Neutrophil (primary cell): ENCODE results near the gene FBXO10.

ENCODE experiments used
- H3K27ac ChIP-seq: fragments of 200-600 bp; sonication (generic); 2 replicates; pipeline ENCODE4 v1.5.1; 2016; ENCODE audit warnings: mild to moderate bottlenecking, moderate library complexity
- H3K27me3 ChIP-seq: fragments of 200-600 bp; sonication (generic); 2 replicates; pipeline ENCODE4 v1.6.0; 2016; ENCODE audit warnings: mild to moderate bottlenecking
- H3K36me3 ChIP-seq: fragments of 200-600 bp; sonication (generic); 2 replicates; pipeline ENCODE4 v1.5.1; 2017
- H3K4me1 ChIP-seq, 2 experiments: fragments of 200-600 bp in 1 of 2; sonication (generic) in 1 of 2; 1 replicate in 1 of 2; 2 replicates in 1 of 2; pipeline versions ENCODE4 v1.5.1 to v1.6.1; 2013 to 2016; ENCODE audit warnings: low read depth in 1 of 2, low read length in 1 of 2, mild to moderate bottlenecking in 1 of 2, moderate library complexity in 1 of 2; ENCODE audit not compliant: control insufficient read depth in 1 of 2, insufficient read depth in 1 of 2
- H3K4me3 ChIP-seq, 2 experiments: fragments of 200-600 bp in 1 of 2; sonication (generic) in 1 of 2; 1 replicate in 1 of 2; 2 replicates in 1 of 2; pipeline ENCODE4 v1.5.1; 2013 to 2016; ENCODE audit warnings: low read depth in 1 of 2, low read length in 1 of 2, mild to moderate bottlenecking in 1 of 2, moderate library complexity in 1 of 2
- H3K9me3 ChIP-seq: fragments of 200-600 bp; sonication (generic); 2 replicates; pipeline ENCODE4 v1.5.1; 2016
- CTCF ChIP-seq: fragments of 200-600 bp; sonication (generic); IDR thresholded peaks from 2 replicates; pipeline ENCODE4 v1.5.1; 2016; ENCODE audit warnings: antibody characterized with exemption

The FBXO10 gene

GRCh38 chr9:37559125-37559524, 17.1 kb downstream of the FBXO10 start:
- TF ChIP-seq CTCF: no peak
- Histone ChIP-seq H3K9me3 (no peaks in the 10 kb centered on the region), H3K27ac (no peak overlapping the region), H3K27me3 (no peaks in the 10 kb centered on the region), H3K4me1 (no peaks in the 10 kb centered on the region), H3K36me3 (no peaks in the 10 kb centered on the region), H3K4me3 (no peak overlapping the region)

GRCh38 chr9:37555786-37556185, 20.4 kb downstream of the FBXO10 start:
- no peaks in the 10 kb centered on the region for H3K9me3 ChIP-seq

GRCh38 chr9:37554318-37554717, 21.9 kb downstream of the FBXO10 start:
- H3K36me3 ChIP-seq: no peaks in the 10 kb centered on the region
- no peaks in the 10 kb centered on the region for H3K27me3 ChIP-seq
- TF ChIP-seq CTCF: no peak
- no peak overlapping the region for H3K27ac ChIP-seq
- no peaks in the 10 kb centered on the region for H3K4me1 ChIP-seq
- H3K9me3 ChIP-seq: no peaks in the 10 kb centered on the region
- no peak overlapping the region for H3K4me3 ChIP-seq

More at GRCh38 chr9:37555786-37556185, 20.4 kb downstream of the FBXO10 start:
- no peaks in the 10 kb centered on the region for H3K4me1 ChIP-seq
- no peaks in the 10 kb centered on the region for H3K27me3 ChIP-seq
- H3K36me3 ChIP-seq: no peaks in the 10 kb centered on the region
- TF ChIP-seq CTCF: no peak
- no peak overlapping the region for H3K4me3 ChIP-seq
- H3K27ac ChIP-seq: no peak overlapping the region

- Histone ChIP-seq H3K4me1 (no peaks in the 10 kb centered on the region), H3K27ac (no peak overlapping the region), H3K4me3 (no peak overlapping the region), H3K9me3 (no peaks in the 10 kb centered on the region), H3K36me3 (no peaks in the 10 kb centered on the region), H3K27me3 (no peaks in the 10 kb centered on the region)
- no peak for TF ChIP-seq CTCF
These were observed 24.3 kb downstream of the FBXO10 start for GRCh38 chr9:37551888-37552287.

GRCh38 chr9:37551468-37551867, 24.7 kb downstream of the FBXO10 start:
- Histone ChIP-seq H3K36me3 (no peaks in the 10 kb centered on the region), H3K9me3 (no peaks in the 10 kb centered on the region), H3K4me1 (no peaks in the 10 kb centered on the region), H3K27me3 (no peaks in the 10 kb centered on the region), H3K4me3 (no peak overlapping the region), H3K27ac (no peak overlapping the region)
- TF ChIP-seq CTCF: no peak

GRCh38 chr9:37550781-37551180, 25.4 kb downstream of the FBXO10 start:
- TF ChIP-seq CTCF: no peak
- Histone ChIP-seq H3K27ac (no peak overlapping the region), H3K9me3 (no peaks in the 10 kb centered on the region), H3K4me3 (no peak overlapping the region), H3K27me3 (no peaks in the 10 kb centered on the region), H3K36me3 (no peaks in the 10 kb centered on the region), H3K4me1 (no peaks in the 10 kb centered on the region)
